Measurements from ENCODE around the gene WWOX. TPM values are rescaled to one million over a fixed set of nuclear protein-coding genes. Genes with fewer than 3 reads are reported as not detected.

WWOX gene
- total and polyA plus RNA-seq, 2 of the 4 experiments (the other 2 are of a cell fraction), result 2.7 to 5.4 TPM

DNA sequence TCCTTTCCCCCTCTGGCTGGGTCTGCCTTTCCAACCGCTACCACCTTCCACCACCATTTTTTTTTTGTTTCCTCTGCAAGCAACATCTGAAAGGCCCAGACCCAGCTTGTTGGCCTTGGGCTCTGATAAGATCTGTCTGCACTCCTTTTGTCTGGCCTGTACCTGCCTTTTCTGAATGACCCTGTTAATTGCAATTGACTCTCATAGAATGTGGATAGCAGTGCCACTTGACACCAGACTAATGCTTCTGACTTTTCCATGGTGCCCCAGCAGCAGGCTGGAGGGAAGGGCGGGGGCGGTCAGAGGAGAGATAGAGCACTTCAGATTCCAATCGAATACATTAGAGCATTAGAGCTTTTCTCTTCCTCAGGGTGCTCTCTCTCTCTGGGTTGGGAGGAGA is 538.9 kb downstream of the WWOX start:
- no peaks in the 10 kb centered on the region for H3K9me1 ChIP-seq (ENCODE audit: insufficient read depth, low read length)
- dilution Hi-C loops (cut with HindIII; ENCODE audit: low sequenced_read_pairs, unreplicated experiment), result no loop called here
- no peak overlapping the region for H3K18ac ChIP-seq (ENCODE audit: low read depth, low read length)
- H2BK5ac ChIP-seq (ENCODE audit: low read depth, low read length, poor library complexity, severe bottlenecking), result no peak overlapping the region
- H3K4me2 ChIP-seq (ENCODE audit: low read depth, low read length), result no peak overlapping the region
- WGBS, 2 experiments (ENCODE audit: extremely low coverage in 2 of 2, insufficient read length in 1 of 2), result 57% methylated on average over 1 of the region's 4 CpGs; no CpG with 5 or more reads in 1 of the 2 experiments
- no peaks in the 10 kb centered on the region for H4K20me1 ChIP-seq (ENCODE audit: insufficient read depth, low read length)
- H3K27me3 ChIP-seq (ENCODE audit: control insufficient read depth, insufficient read depth, low read length), result no peaks in the 10 kb centered on the region
- no peak for DNase-seq
- no peak overlapping the region for H3K14ac ChIP-seq (replicated peaks; ENCODE audit: low read depth, low read length)
- no peaks in the 10 kb centered on the region for H3K4me1 ChIP-seq (ENCODE audit: control insufficient read depth, insufficient read depth, low read length)
- no peak overlapping the region for H3K4me3 ChIP-seq (ENCODE audit: insufficient read depth, low read depth, low read length)
- H3K23ac ChIP-seq (ENCODE audit: low read depth, low read length), result no peak overlapping the region
- H3K79me1 ChIP-seq (ENCODE audit: low read depth in 1 of 2, low read length in 2 of 2), result no peaks in the 10 kb centered on the region
- H4K5ac ChIP-seq (ENCODE audit: low read depth, low read length), result no peak overlapping the region
- no peak for ATAC-seq (ENCODE audit: low read depth)
- H4K8ac ChIP-seq (ENCODE audit: low read depth in 2 of 2, low read length in 2 of 2), result no peak overlapping the region
- no TSS peak for BruUV-seq (replicated peaks)
- no peak overlapping the region for H3K56ac ChIP-seq (ENCODE audit: extremely low read depth, insufficient read depth, low read length)
- no peak overlapping the region for H2BK15ac ChIP-seq (ENCODE audit: low read depth, low read length)
- no peak overlapping the region for H2BK20ac ChIP-seq (ENCODE audit: low read depth, low read length)
- H3K27ac ChIP-seq (ENCODE audit: insufficient read depth, low read length), result no peak overlapping the region
- no peaks in the 10 kb centered on the region for H3K36me3 ChIP-seq (ENCODE audit: control insufficient read depth, insufficient read depth, low read length)
- H3K9ac ChIP-seq (ENCODE audit: low read depth, low read length), result no peak overlapping the region
- intact Hi-C loops (cut with micrococcal nuclease), result no loop called here
- peaks cover 32% of the 10 kb centered on the region for H3K9me3 ChIP-seq (ENCODE audit: control insufficient read depth, insufficient read depth, low read length)
- H4K91ac ChIP-seq (ENCODE audit: insufficient read depth, low read depth, low read length), result no peak overlapping the region
- no peak overlapping the region for H2AFZ ChIP-seq (replicated peaks; ENCODE audit: low read length, poor library complexity)
- H2AK5ac ChIP-seq (ENCODE audit: low read depth, low read length), result no peak overlapping the region
- in situ Hi-C loops (cut with MboI; ENCODE audit: low sequenced_read_pairs), result no loop called here
- no peak overlapping the region for H2BK120ac ChIP-seq (ENCODE audit: low read depth, low read length)
- TF ChIP-seq RFX5 (IDR thresholded peaks at IDR 0.05; ENCODE audit: low read depth, low read length) (no peak), CEBPB (IDR thresholded peaks at IDR 0.05; ENCODE audit: low read depth, low read length) (no peak), FOS (IDR thresholded peaks at IDR 0.05; ENCODE audit: low read depth, low read length) (no peak), POLR2A (IDR thresholded peaks at IDR 0.05; ENCODE audit: low read depth, low read length) (no peak), MAZ (IDR thresholded peaks at IDR 0.05; ENCODE audit: borderline replicate concordance, low read depth, low read length) (no peak), MXI1 (IDR thresholded peaks at IDR 0.05; ENCODE audit: borderline replicate concordance, low read depth, low read length) (no peak), CHD1 (IDR thresholded peaks at IDR 0.05; ENCODE audit: low read depth, low read length) (no peak)
- TF ChIP-seq, protein P1, sequence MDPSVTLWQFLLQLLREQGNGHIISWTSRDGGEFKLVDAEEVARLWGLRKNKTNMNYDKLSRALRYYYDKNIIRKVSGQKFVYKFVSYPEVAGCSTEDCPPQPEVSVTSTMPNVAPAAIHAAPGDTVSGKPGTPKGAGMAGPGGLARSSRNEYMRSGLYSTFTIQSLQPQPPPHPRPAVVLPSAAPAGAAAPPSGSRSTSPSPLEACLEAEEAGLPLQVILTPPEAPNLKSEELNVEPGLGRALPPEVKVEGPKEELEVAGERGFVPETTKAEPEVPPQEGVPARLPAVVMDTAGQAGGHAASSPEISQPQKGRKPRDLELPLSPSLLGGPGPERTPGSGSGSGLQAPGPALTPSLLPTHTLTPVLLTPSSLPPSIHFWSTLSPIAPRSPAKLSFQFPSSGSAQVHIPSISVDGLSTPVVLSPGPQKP (IDR thresholded peaks at IDR 0.05; ENCODE audit: borderline replicate concordance, low read depth, low read length), result no peak
- no peak overlapping the region for H3K4ac ChIP-seq (ENCODE audit: low read depth, low read length)
- POLR2A ChIA-PET (ENCODE audit: unreplicated experiment), result no interaction called here
- CTCF ChIA-PET, result no interaction called here
- no peak overlapping the region for H2AK9ac ChIP-seq (replicated peaks; ENCODE audit: low read depth, low read length, poor library complexity)
